Measurements from ENCODE around the gene PPIL6.

Gene PPIL6

DNA sequence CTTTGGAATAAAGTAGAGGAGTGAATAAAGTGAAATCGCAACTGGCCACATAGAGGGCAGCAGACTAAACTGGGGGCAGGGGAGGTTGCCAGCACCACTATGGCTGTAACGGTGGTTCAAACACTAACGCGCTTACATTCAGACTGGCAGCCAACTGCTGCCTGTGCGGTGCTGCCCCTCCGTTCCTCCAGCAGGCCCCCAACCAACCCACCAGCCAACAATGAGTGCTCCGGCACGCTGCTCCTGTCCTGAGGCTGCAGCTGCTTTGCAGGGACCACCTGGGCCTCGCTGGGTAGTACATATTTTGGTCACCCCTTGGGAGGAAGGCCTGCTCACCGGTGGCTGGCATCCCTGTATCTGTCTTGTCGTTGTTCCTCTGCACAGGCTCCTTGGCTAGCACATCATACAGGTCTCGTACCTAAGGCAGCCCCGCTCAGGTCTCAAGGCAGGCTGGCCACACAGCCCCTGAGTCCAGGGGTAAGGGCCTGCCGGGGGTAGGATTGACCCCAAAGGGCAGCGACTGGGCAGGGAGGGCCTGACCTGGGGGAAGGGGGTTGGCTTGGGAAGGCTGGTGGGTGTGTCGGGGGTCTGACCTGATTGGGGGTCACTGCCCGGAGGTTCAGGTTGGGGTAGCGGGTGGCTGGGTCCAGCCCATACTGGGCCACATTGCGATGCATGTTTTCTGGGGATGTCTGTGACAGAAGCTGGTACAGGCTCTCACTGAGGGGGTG, 8.8 kb upstream of the PPIL6 start:
- TF ChIP-seq, protein P1, sequence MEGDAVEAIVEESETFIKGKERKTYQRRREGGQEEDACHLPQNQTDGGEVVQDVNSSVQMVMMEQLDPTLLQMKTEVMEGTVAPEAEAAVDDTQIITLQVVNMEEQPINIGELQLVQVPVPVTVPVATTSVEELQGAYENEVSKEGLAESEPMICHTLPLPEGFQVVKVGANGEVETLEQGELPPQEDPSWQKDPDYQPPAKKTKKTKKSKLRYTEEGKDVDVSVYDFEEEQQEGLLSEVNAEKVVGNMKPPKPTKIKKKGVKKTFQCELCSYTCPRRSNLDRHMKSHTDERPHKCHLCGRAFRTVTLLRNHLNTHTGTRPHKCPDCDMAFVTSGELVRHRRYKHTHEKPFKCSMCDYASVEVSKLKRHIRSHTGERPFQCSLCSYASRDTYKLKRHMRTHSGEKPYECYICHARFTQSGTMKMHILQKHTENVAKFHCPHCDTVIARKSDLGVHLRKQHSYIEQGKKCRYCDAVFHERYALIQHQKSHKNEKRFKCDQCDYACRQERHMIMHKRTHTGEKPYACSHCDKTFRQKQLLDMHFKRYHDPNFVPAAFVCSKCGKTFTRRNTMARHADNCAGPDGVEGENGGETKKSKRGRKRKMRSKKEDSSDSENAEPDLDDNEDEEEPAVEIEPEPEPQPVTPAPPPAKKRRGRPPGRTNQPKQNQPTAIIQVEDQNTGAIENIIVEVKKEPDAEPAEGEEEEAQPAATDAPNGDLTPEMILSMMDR (IDR thresholded peaks at IDR 0.05; ENCODE audit: low read depth, low read length, missing control alignments), result no peak
- H3K4me3 ChIP-seq (ENCODE audit: low read depth, low read length), result no peak overlapping the region
- DNase-seq (ENCODE audit: low read depth), result no peak

DNA sequence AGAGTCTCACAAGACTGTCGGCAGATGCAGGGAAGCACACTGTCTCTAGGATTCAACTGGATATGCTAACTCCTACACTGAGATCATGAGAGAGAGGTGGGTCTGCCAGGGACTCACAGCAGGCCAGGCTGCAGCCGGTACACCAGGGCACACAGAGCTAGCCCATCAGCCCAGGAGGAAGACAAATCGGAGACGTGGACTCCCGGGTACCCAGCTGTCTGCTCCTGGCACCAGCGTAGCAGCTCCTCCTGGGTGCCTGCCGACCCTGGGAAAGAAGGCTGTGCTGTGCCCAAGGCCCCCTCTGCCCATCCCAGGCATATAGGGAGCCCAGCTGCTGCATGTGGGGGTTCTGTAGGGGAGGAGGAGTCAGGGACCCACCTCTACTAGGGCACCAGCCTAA, 8.2 kb upstream of the PPIL6 start:
- DNase-seq (ENCODE audit: low read depth), result no peak
- TF ChIP-seq, protein P1 (IDR thresholded peaks at IDR 0.05; ENCODE audit: low read depth, low read length, missing control alignments), result no peak
- no peak overlapping the region for H3K4me3 ChIP-seq (ENCODE audit: low read depth, low read length)

DNA sequence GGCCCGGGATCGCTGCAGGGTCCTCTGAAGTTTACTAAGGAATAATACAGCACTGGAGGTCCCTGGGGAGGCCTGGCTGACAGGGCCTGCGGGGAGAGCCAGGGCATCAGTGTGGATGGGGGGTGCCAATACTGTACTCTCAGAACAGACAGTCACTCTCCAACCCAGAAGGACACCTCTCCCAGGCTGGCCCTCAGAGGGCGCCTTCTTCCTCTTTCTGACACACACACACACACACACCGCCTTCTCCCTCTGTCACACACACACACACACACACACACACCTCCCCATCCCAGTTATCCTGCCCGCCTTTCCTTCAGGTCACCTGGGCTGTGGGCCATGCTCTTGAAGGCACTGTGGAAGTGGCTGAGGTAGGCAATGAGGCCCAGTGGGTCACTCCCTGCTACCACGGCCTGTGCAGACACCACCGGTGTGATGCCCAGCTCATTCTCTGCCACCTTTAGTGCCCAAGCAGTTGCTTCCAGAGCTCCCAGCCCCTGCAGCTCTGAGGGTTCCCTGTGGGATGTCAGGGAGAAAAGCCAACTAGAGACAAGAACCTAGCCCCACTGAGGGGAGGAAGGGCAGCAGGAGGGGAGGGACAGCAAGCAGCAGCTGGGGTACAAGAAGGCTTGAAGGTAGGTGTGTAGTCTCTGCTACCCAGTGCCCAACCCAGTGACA, 7.6 kb upstream of the PPIL6 start:
- no peak overlapping the region for H3K4me3 ChIP-seq (ENCODE audit: low read depth, low read length)
- TF ChIP-seq, protein P1 (IDR thresholded peaks at IDR 0.05; ENCODE audit: low read depth, low read length, missing control alignments), result no peak
- DNase-seq (ENCODE audit: low read depth), result no peak

DNA sequence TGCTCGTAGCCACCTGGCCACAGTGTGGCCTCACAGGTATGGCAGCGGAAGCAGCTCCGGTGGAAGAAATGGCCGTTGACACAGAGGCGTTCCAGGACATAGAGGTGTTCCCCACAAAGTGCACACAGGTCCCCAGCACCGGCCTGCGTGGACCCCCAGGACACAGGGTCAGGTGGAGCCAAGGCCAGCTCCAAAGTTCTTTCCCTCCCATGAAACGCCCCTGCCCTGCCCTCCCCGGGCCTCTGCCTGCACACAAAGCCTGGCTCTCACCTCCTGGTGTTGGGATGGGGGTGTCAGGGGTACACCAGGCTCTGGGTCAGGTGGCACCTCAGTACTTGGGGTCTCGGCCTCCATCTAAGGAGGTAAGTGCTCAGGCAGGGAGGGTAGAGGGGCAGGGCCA, 6.7 kb upstream of the PPIL6 start:
- H3K4me3 ChIP-seq (ENCODE audit: low read depth, low read length), result no peak overlapping the region
- no peak for DNase-seq (ENCODE audit: low read depth)
- TF ChIP-seq, protein P1 (IDR thresholded peaks at IDR 0.05; ENCODE audit: low read depth, low read length, missing control alignments), result no peak

DNA sequence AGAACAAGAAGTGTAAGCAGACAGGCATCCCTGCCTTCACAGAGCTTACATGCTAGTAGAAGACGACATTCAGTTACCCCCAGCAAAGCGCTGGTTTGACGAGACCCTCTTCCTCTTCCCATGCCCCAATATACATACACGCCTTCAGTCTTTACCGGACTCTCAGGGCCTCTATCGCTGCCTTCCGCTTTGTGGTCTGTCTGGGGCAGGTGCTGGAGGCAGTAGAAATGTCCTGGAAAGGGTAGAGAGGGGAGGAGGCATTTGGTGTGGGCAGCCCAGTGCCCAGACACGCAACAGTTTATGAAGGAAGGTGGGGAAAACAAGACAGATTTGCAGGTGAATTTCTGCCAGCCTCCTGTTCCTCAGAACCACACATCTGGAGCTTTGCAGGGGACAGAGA, 6.1 kb upstream of the PPIL6 start:
- TF ChIP-seq, protein P1 (IDR thresholded peaks at IDR 0.05; ENCODE audit: low read depth, low read length, missing control alignments), result no peak
- no peak for DNase-seq (ENCODE audit: low read depth)
- H3K4me3 ChIP-seq (ENCODE audit: low read depth, low read length), result no peak overlapping the region

DNA sequence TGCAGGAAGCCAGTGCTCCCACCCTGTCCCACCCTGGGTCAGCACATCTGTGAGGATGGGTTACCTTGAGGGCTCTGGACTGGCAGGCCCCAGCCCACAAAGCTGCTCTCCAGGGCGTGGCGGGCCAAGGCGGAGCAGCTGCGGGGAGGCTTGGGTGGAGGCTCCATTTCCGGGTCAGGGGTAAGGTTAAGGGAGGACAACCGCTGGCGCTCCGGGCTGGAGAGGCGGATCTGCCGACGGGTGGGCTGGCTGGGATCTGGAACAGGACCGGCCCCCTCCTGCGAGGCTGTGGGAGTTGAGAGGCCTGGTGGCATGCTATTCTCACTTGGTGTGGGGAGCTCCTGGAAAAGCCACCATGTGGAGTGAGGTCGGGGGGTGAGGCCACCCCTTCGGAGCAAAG, 5.6 kb upstream of the PPIL6 start:
- DNase-seq (ENCODE audit: low read depth), result no peak
- no peak overlapping the region for H3K4me3 ChIP-seq (ENCODE audit: low read depth, low read length)
- TF ChIP-seq, protein P1 (IDR thresholded peaks at IDR 0.05; ENCODE audit: low read depth, low read length, missing control alignments), result no peak

DNA sequence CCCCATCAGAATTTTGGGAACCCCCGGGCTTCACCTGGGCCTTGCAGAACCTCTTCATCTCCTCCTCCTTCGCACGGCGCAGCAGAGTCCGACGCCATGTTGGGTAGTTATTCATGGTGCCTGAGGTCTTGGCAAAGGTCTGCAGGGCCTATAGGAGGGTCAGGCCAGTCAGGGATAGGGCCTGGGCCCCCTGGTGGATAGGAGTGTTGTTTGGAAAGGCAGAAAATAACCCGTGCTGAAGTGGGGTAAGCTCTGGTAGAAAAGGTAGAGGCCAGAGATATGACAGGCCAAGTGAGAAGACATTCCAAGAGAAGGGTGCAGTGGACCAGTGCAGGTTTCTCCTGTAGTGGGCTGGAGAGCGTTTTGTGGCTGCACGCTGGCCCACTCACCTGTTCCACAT, 5.0 kb upstream of the PPIL6 start:
- DNase-seq (ENCODE audit: low read depth), result no peak
- no peak overlapping the region for H3K4me3 ChIP-seq (ENCODE audit: low read depth, low read length)
- TF ChIP-seq, protein P1 (IDR thresholded peaks at IDR 0.05; ENCODE audit: low read depth, low read length, missing control alignments), result no peak
